ENCODE measurements around the gene FAM174C.
"Not testable (repeated sequence)": the region's sequence is repeated elsewhere in the genome, so short reads cannot be mapped to it uniquely, and the experiment has no call there.

The FAM174C gene

DNA sequence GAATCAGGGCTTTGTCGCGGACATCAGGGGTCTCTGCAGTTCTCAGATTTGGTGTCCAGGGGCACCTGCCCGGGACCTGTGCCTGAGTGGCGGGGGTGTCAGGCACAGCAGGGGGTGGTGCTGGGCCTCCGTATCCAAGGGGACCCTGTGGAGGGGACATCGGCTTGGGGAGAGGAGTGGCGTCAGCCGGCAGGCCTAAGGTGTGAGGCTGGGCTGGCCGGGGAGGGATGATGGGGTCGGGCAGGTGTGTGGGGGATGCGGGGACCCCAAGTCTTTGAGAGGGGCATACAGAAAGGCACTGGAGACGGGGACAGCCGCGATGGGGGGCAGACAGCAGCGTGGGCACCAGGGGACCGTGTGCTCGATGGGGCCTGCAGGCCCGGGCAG lies 12.9 kb downstream of the FAM174C start:
- no peak for DNase-seq

DNA sequence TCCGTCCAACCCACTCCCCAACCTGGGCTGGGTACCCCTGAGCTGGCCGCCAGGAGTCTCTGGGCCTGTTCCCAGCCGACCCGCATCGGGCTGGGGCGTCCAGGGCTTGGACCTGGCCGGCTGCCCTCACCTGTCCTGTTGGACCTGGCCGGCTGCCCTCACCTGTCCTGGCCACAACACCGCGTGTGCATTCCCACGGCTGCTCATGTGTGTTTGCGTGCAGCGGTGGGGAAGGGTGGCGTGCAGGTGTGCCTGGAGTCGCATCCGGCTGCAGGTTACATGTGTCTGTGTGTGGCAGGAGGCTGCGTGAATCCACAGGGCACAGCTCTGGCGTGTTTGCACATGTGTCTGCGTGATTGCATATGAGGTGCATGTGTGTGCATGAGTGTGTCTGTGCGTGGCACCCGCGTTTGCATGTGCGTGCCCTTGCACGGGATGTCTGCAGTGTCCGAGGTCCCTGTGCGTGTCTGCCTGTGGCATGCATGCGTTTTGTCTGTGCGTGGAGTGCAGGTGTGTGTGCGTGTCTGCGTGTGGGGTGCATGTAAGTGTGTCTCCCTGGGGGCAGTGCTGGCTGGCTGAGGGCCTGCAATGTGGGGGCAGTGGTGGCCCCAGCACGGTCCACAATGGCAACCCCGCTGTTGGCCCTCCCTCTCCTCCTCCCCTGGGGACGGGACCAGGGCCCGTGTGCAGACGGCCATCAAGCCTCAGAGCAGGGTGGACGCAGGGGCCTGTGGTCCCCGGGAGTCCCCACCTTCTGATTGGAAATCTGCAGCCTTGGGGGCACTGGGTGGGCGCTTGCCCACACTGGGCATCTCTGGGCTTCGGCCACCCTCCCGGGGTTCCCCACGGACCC lies 13.7 kb downstream of the FAM174C start:
- DNase-seq = no peak

DNA sequence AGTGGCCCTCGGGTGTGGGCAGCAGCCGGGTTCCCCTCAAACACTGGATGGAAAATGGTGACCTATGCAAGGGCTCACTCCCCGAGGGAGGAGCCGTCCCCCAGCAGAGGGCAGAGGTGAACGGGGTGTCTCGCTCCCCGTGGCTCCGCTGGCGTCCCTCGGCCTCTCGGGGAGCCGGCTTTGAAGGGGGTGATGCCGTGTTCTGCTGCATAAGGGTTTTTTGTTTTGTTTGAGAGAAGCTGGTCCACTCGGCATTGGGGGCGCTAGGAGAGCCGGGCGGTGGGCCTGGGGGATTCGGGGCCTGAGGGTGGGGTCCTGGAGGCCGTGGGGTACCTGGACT lies 14.3 kb downstream of the FAM174C start:
- DNase-seq = no peak

DNA sequence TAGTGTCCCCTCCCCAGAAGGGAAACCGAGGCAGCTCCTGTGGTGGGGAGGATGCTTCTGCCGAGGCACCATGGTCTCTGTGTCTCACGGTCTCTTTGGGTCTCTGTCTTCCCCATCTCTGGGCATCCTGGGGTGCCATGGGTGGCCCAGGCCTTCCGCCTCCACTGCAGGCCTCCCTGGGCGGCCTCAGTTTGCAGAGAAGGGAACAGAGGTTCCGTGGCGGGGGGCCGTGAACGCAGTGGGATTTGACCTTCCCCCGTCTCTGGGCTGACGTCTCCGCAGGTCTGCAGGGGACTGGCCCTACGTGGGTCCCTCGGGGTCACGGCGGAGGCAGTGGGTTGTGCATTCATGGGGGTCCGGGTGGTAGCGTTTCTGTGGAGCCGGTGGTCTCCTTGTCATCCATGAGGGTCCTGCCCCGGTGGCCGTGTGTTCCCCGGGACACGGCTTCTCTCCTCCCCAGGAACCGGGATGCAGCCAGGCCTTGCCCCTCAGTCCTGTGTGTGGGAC lies 14.9 kb downstream of the FAM174C start:
- no peak for DNase-seq

DNA sequence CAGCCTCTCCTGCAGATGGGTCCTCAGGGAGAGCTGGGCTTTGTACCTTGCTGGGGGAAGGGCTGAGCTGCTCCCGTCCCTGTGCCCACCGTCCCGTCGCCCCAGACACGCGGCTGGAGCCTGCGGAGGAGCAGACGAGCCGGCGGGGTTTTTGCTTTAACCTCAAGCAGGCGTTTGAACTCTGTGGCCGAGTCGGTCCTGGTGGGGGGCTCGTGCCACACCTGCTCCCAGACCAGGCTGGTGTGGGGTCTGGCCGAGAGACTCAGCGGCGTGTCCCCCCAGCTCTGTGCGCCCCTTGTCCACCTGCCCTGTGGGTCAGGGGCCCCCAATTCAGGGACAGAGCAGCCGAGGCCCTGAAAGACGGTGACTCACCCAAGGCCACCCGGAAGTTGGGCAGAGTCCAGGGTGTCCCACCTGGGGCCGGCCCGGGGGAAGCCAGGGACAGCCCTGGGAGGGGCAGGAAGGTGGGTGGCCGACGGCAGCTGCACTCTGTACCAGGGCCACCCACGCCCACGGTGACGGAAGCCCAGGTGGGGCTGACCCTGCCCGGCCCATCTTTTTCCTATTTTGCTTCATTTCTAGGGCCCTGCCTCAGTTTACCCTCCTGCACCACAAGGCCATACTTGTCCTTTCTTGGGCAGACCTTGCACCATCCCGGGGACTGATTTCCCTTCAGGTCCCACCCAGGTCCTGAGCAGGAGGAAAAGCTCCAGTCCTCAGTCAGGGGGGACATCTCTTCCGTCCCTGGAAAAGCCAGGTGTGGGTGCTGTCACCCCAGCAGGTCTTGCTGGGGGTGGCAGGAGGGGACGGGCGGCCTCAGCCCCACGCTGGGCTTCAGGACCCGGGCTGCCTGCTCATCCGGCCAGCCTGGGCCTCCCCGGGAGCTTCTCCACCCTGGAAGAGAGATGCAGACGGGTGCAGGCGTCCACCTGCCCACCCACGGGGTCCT lies 15.6 kb downstream of the FAM174C start:
- no peak for DNase-seq

DNA sequence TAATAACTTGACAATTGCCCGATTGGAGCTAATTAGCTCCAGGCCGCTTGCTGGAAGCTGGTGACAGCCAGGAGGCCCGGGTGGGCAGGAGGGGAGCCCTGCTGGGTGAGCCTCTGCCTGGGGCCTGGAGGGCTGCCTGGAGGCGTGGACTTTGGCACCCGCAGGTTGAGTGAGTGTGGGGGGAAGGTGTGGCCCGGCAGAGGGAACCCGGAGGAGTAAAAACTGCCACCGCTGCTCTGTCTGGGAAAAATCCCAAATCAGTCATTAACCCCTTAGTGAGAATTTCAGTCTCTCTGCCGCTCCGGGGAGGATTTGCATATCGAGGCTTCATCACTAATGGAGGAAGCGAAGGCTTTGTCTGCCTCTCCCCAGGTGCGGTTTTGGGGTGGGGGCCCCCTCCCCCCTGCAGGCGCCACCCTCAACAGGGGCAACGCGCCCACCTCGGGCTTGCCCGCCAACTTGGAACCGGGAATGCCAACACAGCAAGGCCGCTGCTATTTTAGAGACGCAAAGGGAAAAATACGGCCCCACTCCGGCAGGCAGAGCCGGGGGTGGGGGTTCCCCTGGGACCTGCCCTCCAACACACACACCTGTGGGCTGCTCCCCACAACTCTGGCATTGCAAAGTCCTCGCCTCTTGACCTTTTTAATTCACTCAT lies 16.6 kb downstream of the FAM174C start:
- no peak for DNase-seq

DNA sequence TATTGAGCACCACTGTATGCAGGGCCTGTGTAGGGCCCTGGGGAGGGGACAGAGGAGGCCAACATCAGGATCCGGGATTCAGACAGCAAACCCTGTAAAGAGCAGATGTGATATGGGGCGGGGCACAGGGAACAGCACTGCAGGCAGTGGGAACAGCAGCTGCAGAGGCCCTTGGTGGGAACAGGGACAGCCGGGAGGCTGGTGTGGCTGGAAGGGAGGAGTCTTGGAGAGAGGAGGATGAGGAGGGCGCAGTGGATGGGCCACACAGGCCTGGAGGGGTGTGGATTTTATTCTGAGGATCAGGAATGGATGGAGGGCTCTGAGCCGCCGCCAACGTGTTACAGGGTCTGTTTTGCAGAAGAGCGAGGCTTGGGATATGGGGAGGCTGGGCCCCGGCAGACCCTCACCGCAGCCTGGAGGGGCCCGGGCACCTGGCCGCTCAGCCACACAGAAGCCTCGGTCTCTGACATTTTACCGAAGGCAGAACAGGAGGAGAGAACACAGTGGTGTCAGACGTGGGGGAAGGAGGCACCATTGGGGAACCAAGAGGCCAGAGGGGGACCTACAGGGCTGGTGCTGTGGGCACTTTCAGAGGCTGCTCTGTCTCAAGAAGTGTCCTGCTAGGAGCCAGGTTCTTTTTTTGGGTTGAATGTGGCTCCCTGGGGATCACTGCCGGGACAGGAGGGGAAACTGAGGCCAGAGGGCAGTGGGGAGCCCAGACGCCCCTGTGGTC lies 17.3 kb downstream of the FAM174C start:
- no peak for DNase-seq

DNA sequence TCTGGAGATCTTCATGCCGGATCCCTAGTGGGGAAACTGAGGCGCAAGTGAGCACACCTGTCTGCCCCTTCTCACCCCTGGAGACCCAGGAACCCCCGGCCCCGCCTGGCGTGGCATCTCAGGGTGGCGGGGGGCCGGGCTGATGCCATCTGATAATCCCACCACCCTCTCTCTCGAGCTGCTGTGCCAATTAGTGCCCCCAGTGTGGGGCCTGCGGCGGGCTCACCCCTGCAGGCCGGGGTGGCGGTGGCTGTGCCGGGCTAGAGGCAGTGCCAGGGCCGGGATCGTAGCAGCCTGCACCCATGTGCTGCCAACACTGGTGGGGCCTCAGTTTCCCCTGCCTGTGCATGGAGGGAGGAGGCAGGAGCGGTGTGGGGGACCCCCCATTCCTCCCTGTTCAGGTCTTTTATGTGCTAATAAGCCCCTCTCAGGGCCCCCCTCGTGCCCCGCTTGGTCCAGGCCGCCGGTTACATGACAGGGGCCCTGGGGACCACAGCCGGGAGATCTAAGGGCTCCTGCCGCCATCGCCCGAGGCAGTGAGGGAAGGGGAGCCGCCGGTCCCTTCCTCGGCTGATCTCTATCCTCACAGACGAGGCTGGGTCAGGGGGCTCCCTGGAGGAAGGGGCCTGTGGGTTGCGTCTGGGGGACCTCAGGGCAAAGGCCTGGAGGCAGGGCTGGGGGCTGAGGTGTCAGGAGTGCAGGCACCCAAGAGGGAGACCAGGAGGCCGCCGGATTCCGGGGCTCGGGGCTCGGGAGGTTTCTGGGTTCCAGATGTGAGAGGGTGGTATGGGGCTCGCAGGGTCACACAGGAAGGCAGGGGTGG lies 18.7 kb downstream of the FAM174C start:
- DNase-seq = no peak

DNA sequence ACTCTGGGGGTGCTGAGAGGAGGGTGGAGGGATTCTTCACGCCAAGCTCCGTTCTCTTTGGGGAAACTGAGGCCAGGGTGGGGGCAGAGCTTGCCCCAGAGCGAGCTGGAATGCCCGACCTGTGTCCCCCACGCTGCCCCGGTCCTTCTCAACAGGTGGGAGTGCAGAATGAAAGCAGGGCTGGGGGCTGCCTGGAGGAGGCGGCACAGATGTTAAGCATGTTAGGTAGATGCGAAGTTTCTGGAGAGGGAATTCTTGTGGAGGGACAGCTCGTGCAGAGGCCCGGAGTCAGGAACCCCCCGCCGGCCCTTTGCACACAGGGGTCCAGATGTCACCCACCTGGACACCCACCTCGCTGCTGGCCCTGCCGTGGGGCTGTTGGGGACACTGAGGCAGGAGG lies 19.4 kb downstream of the FAM174C start:
- DNase-seq = no peak

DNA sequence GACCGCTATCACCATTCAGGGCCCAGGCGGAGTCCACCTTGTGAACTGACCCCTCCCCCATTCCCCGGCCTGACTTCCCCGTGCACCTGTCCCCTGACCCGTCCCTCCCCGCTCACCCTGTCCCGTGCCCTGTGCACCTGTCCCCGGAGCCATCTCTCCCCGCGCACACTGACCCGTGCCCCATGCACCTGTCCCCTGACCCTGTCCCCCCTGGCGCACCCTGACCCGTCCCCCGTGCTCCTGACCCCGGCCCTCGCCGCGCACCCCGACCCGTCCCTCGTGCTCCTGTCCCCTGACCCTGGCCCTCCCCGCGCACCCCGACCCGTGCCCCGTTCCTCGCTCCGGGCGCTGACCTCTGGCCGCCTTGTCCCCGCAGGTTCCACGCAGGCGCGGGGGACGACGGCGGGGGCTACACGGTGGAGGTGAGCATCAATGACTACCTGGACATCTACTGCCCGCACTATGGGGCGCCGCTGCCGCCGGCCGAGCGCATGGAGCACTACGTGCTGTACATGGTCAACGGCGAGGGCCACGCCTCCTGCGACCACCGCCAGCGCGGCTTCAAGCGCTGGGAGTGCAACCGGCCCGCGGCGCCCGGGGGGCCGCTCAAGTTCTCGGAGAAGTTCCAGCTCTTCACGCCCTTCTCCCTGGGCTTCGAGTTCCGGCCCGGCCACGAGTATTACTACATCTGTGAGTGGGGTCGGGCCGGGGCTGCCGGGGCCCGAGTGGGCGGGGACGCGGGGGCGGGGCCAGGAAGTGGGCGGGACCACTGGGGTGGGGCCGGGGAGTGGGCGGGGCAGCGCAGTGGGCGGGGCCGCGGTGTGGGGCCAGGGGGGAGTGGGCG lies 20.1 kb downstream of the FAM174C start:
- DNase-seq = peak; percentile 61

DNA sequence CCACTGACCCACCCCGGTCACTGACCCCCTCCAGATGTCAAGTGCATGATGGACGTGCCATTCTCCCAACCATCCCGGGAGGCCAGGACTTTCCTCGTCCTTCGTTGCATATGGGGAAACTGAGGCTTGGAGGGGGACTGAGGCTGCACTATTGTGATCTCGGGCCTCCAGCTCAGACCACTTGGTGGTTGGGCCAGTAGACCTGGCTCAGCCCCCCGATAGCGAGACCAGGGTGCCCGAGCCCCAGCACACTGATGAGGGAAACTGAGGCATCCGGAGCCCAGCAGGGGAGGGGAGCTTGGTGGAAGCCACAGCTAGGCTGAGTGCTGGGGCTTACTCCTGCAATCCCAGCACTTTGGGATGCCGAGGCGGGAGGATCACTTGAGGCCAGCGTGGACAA lies 20.7 kb downstream of the FAM174C start:
- no peak for DNase-seq

DNA sequence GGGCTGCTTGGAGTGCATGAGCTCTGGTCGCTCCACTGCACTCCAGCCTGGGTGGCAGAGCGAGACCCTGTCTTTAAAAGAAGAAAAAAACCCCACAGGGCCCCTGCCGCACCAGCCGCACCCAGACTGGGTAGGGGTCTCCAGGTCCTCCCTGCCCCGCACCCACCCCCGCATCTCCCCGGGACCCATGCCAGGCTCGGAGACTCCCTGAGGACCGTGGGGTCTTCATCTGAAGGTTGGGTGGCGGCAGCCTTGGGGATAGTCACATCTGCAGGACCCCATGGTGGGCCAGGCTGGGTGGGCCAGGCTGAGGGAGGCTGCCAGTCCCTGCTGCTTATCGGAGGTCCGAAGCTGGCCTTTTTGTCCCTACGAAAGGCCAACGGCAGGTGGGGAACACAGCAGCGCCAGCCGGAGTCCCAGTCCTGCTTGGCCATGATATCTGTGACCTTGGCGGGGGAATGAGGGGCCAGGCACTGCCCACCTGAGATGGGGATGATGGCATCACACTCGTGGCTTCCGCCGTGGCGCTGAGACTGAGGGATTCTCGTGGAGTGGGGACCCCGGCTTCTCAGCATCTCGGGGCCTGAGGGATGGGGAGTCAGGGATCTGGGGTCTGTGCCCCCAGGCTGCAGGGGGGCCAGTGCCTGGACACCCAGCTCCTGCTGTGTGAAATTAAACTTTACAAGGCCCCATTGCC lies 21.4 kb downstream of the FAM174C start:
- no peak for DNase-seq

DNA sequence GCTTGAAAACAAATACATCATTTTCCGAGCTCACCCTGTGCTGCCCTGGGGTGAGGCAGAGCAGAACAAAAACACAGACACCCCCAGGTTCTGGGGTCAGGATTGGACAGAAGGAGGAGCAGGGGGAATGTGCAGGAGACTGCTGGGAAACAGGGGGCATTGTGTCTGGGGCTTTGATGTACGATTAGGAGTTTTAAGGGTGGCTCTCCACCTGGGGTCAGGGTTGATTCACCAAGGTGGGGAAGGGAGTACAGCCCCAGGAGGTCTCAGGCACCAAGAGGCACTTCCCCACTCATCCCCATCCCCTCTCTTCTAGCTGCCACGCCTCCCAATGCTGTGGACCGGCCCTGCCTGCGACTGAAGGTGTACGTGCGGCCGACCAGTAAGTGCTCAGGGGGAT lies 22.9 kb downstream of the FAM174C start:
- DNase-seq = no peak

DNA sequence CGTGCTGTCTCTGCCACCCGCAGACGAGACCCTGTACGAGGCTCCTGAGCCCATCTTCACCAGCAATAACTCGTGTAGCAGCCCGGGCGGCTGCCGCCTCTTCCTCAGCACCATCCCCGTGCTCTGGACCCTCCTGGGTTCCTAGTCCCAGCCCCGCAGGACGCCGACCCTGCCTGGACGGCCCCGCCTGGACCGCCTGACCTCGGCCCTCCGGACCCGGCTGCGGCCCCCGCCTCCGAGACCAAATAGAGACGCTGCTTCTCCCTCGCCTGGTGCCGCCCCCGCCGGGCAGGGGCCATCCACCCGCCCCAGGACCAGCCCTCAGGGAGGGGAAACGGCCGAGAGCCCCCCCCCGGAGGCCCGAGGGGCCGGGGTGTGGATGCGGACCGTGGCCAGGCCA lies 24.5 kb downstream of the FAM174C start:
- DNase-seq = no peak

DNA sequence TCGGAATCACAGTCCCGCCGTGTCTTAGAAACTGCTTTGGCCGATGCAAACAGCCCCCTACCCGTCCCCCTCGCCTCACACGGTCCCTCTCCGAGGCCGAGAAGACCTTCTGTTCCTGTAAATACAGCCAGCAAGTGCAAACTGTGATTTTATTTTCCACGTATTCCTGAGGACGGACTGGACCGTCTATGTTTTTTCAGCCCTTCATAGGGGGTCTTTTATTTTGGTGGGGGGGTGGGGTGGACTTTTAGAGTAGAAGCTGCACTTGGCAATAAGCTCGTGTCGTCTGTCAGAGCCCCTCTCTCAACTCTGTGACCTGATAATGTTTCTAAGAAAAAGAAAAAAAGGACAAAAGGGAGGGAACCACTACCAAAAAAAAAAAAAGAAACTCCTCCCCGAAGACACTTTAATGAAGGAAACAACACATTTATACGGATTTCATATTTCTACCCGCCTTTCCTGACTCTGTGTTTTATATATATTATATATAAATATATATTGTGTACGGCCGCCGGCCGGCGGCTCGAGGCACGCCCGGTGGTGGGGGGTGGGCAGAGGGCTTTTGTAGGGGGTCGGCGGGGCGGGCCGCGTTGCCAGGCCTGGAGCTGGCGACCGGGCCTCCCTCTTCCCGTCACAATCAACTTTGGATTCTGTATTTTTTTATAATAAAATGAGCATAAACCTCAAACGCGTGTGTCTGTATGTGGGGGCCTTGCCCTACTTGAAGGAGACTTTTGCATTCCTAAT lies 25.6 kb downstream of the FAM174C start:
- DNase-seq = no peak

DNA sequence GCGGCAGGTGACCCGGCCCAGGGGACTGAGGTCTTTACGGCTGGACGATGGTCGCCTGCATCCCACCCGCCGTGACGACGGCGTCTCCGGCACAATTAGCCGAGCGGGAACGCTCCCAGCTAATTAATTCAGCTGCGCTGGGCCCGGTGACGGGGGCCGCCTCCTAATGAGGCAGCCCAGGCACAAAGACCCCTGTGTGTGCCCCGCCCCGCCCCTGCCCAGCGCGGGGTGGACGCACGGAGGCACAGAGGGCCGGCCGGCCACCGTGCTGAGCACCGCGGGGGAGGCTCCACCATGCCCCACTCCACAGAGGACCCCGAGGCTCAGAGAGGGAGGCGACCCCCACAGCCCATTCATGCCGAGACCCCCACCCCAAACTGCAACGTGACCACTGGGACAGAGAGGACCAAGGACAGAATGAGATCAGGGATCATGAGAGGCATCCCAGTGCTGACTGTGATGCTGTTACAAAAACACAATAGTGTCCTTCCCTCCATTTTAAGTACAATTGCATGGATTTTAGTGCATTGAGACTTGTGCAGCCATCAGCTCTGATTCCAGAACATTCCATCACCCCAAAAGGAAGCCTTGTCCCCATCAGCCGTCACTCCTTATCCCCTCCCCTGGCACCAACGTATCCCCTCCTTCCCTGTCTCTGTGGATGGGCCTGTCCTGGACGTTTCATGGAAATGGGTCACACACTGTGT lies 27.4 kb downstream of the FAM174C start:
- no peak for DNase-seq

DNA sequence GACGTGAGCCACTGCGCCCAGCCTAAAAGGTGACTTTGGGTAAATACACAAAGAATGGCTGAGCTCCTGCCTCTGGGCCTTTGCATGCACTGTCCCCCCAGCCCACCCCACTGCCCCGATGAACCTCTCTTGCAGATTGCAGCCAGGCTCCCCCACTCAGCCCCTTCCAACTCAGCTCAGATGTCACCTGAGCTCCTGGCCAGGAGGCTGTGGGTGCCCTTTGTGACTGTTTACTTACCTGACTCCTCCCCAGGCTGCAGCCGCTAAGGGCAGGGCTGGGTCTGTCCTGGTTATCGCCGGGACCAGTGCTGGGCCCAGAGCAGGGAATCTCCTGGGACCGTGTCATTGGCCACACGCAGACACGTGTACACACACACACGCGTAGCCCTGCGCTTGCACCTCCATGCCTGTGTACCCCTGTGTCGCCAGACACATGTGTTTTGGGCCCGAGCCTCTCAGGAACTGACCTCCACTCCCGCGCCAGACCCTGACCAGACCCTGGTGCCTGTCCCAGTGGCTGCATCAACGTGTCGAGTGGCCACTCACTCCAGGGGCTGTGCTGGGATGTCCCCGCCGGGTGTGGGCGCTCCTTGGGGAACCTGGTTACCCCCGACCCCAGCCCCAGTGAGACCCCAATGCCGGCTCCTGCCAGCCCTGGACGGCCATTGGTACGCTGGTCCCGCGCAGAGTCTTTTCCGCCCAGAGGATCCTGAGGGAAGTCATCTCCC lies 29.0 kb downstream of the FAM174C start:
- DNase-seq = no peak

DNA sequence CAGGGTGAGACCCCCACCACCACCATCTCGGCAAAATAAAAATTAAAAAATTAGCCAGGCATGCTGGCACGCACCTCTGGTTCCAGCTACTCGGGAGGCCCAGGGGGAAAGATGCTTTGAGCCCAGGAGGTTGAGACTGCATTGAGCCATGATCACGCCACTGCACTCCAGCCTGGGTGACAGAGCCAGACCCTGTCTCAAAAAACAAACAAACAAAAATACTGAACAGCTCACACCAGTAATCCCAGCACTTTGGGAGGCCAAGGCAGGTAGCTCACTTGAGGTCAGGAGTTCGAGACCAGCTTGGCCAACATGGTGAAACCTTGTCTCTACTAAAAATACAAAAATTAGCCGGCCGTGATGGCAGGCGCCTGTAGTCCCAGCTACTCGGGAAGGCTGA lies 30.0 kb downstream of the FAM174C start:
- not testable (repeated sequence) for DNase-seq

Measured in activated CD4-positive, alpha-beta T cell treated with anti-CD3 and anti-CD28 coated beads, Interleukin-2, Interleukin-6, amounts not matched to agents 100 ng/mL and 50 ng/mL, durations not matched to agents 16 hours and 8 hours (primary cell).